Thyroid gland (tissue), 4 donors: ENCODE results near the gene FAM25G.
"Not testable (repeated sequence)": the region's sequence is repeated elsewhere in the genome, so short reads cannot be mapped to it uniquely, and the experiment has no call there.

Source experiments
- POLR2A ChIP-seq, 2 donors: fragments of 450-650 bp; IDR thresholded peaks; one replicate each; pipeline ENCODE4 v1.6.1; 2017; ENCODE audit warnings: antibody characterized with exemption in 2 of 2, mild to moderate bottlenecking in 2 of 2, moderate library complexity in 1 of 2
- TF ChIP-seq, protein P1 (sequence below), 6 experiments: fragments of 200-600 bp in 3 of 6; fragments of 450-650 bp in 3 of 6; sonication (generic) in 3 of 6; IDR thresholded peaks; one replicate each; pipeline ENCODE4 v1.5.1; 2016 to 2019; ENCODE audit warnings: antibody characterized with exemption in 6 of 6, mild to moderate bottlenecking in 2 of 6, inconsistent platforms in 1 of 6, moderate library complexity in 1 of 6

DNA sequence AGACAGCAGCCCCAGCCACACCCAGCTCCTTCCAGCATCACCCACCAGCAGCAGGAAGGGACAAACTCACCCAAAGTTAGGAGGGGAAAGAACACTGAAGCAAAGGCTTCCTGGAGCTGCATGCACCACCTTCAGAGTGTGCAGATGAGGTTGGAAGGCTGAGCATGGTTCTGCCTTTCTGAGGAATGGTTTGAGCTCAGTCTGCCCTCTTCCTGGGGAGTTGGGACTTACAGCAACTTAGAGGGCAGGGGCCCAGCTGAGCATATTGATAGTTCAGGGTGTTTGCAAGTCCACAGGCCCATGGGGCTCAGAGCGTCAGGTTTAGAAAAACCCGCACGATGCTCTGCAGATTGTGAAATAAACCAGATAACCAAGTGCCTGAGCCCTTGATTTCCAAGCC, 11.4 kb downstream of the FAM25G start:
- TF ChIP-seq, protein P1, sequence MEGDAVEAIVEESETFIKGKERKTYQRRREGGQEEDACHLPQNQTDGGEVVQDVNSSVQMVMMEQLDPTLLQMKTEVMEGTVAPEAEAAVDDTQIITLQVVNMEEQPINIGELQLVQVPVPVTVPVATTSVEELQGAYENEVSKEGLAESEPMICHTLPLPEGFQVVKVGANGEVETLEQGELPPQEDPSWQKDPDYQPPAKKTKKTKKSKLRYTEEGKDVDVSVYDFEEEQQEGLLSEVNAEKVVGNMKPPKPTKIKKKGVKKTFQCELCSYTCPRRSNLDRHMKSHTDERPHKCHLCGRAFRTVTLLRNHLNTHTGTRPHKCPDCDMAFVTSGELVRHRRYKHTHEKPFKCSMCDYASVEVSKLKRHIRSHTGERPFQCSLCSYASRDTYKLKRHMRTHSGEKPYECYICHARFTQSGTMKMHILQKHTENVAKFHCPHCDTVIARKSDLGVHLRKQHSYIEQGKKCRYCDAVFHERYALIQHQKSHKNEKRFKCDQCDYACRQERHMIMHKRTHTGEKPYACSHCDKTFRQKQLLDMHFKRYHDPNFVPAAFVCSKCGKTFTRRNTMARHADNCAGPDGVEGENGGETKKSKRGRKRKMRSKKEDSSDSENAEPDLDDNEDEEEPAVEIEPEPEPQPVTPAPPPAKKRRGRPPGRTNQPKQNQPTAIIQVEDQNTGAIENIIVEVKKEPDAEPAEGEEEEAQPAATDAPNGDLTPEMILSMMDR (IDR thresholded peaks at IDR 0.05), result not testable (repeated sequence)
- not testable (repeated sequence) for TF ChIP-seq POLR2A (IDR thresholded peaks at IDR 0.05)
